Endothelial cell (in vitro differentiated cells): ENCODE data around the gene SORCS2. TPM values are rescaled to one million over a fixed set of nuclear protein-coding genes. Genes with fewer than 3 reads are reported as not detected.

Source experiments
- DNase-seq: peaks from one replicate; pipeline ENCODE4 v3.0.0; 2021; ENCODE audit warnings: low spot score
- H3K27ac Mint-ChIP-seq: one replicate; pipeline ENCODE4 v1.8.0; 2021; ENCODE audit warnings: mixed read lengths, inconsistent platforms; ENCODE audit not compliant: unreplicated experiment
- H3K27me3 Mint-ChIP-seq: one replicate; pipeline ENCODE4 v1.8.0; 2021; ENCODE audit warnings: mild to moderate bottlenecking, moderate library complexity, mixed read lengths, inconsistent platforms; ENCODE audit not compliant: unreplicated experiment
- H3K36me3 Mint-ChIP-seq: one replicate; pipeline ENCODE4 v1.8.0; 2021; ENCODE audit warnings: mild to moderate bottlenecking, low read depth, mixed read lengths, inconsistent platforms; ENCODE audit not compliant: unreplicated experiment
- H3K4me1 Mint-ChIP-seq: one replicate; pipeline ENCODE4 v1.8.0; 2021; ENCODE audit warnings: mild to moderate bottlenecking, mixed read lengths, inconsistent platforms; ENCODE audit not compliant: unreplicated experiment
- H3K4me3 Mint-ChIP-seq: one replicate; pipeline ENCODE4 v1.8.0; 2021; ENCODE audit warnings: mild to moderate bottlenecking, mixed read lengths, inconsistent platforms; ENCODE audit not compliant: unreplicated experiment
- H3K9me3 Mint-ChIP-seq: one replicate; pipeline ENCODE4 v1.8.0; 2021; ENCODE audit warnings: mixed read lengths, inconsistent platforms; ENCODE audit not compliant: unreplicated experiment
- CTCF ChIP-seq: fragments of 200-600 bp; sonication (generic); IDR thresholded peaks from one replicate; pipeline ENCODE4 v1.5.0; 2021; ENCODE audit warnings: antibody characterized with exemption; ENCODE audit not compliant: unreplicated experiment
- total RNA-seq: library from RNA; stranded (reverse); fragmentation: NEBNext Ultra II Directional; extraction: Animal tissue kit (Norgen Biotek cat#: 25700); gene quantifications from one replicate; pipeline ENCODE4 v1.2.1, GENCODE V29; 2021; ENCODE audit not compliant: unreplicated experiment

SORCS2 gene
- total RNA-seq, 1 donor from 2014 or later = 1.3 TPM

GRCh38 chr4:7780751-7781348 is 588.5 kb downstream of the SORCS2 start:
- H3K27ac Mint-ChIP-seq = peak overlapping the region; percentile 90
- H3K9me3 Mint-ChIP-seq = no peaks in the 10 kb centered on the region
- no peak for DNase-seq
- H3K4me1 Mint-ChIP-seq = peaks cover 17% of the 10 kb centered on the region
- H3K27me3 Mint-ChIP-seq = peaks cover 4% of the 10 kb centered on the region
- no peak overlapping the region for H3K4me3 Mint-ChIP-seq
- TF ChIP-seq CTCF = no peak
- peaks cover 37% of the 10 kb centered on the region for H3K36me3 Mint-ChIP-seq

- TF ChIP-seq CTCF = no peak
- Mint-ChIP-seq H3K36me3 (peaks cover 40% of the 10 kb centered on the region), H3K27me3 (peaks cover 4% of the 10 kb centered on the region), H3K4me3 (no peak overlapping the region), H3K4me1 (peaks cover 17% of the 10 kb centered on the region), H3K27ac (peak overlapping the region; percentile 90), H3K9me3 (no peaks in the 10 kb centered on the region)
- DNase-seq = peak; percentile 37
Measured at GRCh38 chr4:7781366-7781765, 589.0 kb downstream of the SORCS2 start.

GRCh38 chr4:7781993-7782392 is 589.7 kb downstream of the SORCS2 start:
- DNase-seq = no peak
- Mint-ChIP-seq H3K9me3 (no peaks in the 10 kb centered on the region), H3K4me3 (no peak overlapping the region), H3K27ac (peak overlapping the region; percentile 90), H3K4me1 (peaks cover 17% of the 10 kb centered on the region), H3K36me3 (peaks cover 34% of the 10 kb centered on the region), H3K27me3 (peaks cover 4% of the 10 kb centered on the region)
- TF ChIP-seq CTCF = no peak

GRCh38 chr4:7782783-7783182 is 590.4 kb downstream of the SORCS2 start:
- TF ChIP-seq CTCF = no peak

GRCh38 chr4:7783541-7783940 is 591.2 kb downstream of the SORCS2 start:
- no peak for DNase-seq
- Mint-ChIP-seq H3K4me1 (peaks cover 17% of the 10 kb centered on the region), H3K4me3 (peak overlapping the region; percentile 34), H3K27me3 (peaks cover 2% of the 10 kb centered on the region), H3K36me3 (peaks cover 24% of the 10 kb centered on the region), H3K9me3 (no peaks in the 10 kb centered on the region), H3K27ac (no peak overlapping the region)
- TF ChIP-seq CTCF = no peak

More at GRCh38 chr4:7782783-7783182, 590.4 kb downstream of the SORCS2 start:
- peaks cover 17% of the 10 kb centered on the region for H3K4me1 Mint-ChIP-seq
- no peak overlapping the region for H3K27ac Mint-ChIP-seq
- no peak for DNase-seq
- no peak overlapping the region for H3K4me3 Mint-ChIP-seq
- H3K36me3 Mint-ChIP-seq = peaks cover 30% of the 10 kb centered on the region
- no peaks in the 10 kb centered on the region for H3K9me3 Mint-ChIP-seq
- peaks cover 2% of the 10 kb centered on the region for H3K27me3 Mint-ChIP-seq
